Measurements from ENCODE around the gene IGHMBP2. TPM values are rescaled to one million over a fixed set of nuclear protein-coding genes. Genes with fewer than 3 reads are reported as not detected.

IGHMBP2 gene
- total RNA-seq, 1 experiment from 2014 or later, result 20.4 TPM

GRCh38 chr11:68927280-68928135 lies 23.8 kb downstream of the IGHMBP2 start:
- DNase-seq (ENCODE audit: low spot score), result no peak

- no peak for DNase-seq (ENCODE audit: low spot score)
Observed at GRCh38 chr11:68928136-68928880, 24.6 kb downstream of the IGHMBP2 start.

GRCh38 chr11:68929135-68929534 lies 25.4 kb downstream of the IGHMBP2 start:
- no peak for DNase-seq (ENCODE audit: low spot score)

GRCh38 chr11:68929706-68930570 lies 26.2 kb downstream of the IGHMBP2 start:
- DNase-seq (ENCODE audit: low spot score), result no peak

GRCh38 chr11:68930991-68931855 lies 27.5 kb downstream of the IGHMBP2 start:
- no peak for DNase-seq (ENCODE audit: low spot score)

GRCh38 chr11:68931911-68932310 lies 28.2 kb downstream of the IGHMBP2 start:
- no peak for DNase-seq (ENCODE audit: low spot score)

- DNase-seq (ENCODE audit: low spot score), result no peak
Observed at GRCh38 chr11:68932358-68932757, 28.7 kb downstream of the IGHMBP2 start.

GRCh38 chr11:68932933-68933577 lies 29.4 kb downstream of the IGHMBP2 start:
- DNase-seq (ENCODE audit: low spot score), result no peak

- no peak for DNase-seq (ENCODE audit: low spot score)
Observed at GRCh38 chr11:68933605-68934320, 30.1 kb downstream of the IGHMBP2 start.

GRCh38 chr11:68934321-68934645 lies 30.6 kb downstream of the IGHMBP2 start:
- no peak for DNase-seq (ENCODE audit: low spot score)

- no peak for DNase-seq (ENCODE audit: low spot score)
Observed at GRCh38 chr11:68934666-68935065, 31.0 kb downstream of the IGHMBP2 start.

GRCh38 chr11:68935066-68935465 lies 31.4 kb downstream of the IGHMBP2 start:
- no peak for DNase-seq (ENCODE audit: low spot score)

- no peak for DNase-seq (ENCODE audit: low spot score)
Observed at GRCh38 chr11:68935516-68936357, 32.0 kb downstream of the IGHMBP2 start.

- no peak for DNase-seq (ENCODE audit: low spot score)
Observed at GRCh38 chr11:68936358-68936636, 32.6 kb downstream of the IGHMBP2 start.

- no peak for DNase-seq (ENCODE audit: low spot score)
Observed at GRCh38 chr11:68936676-68937620, 33.3 kb downstream of the IGHMBP2 start.

- no peak for DNase-seq (ENCODE audit: low spot score)
Observed at GRCh38 chr11:68938088-68938487, 34.4 kb downstream of the IGHMBP2 start.

GRCh38 chr11:68938816-68939582 lies 35.3 kb downstream of the IGHMBP2 start:
- no peak for DNase-seq (ENCODE audit: low spot score)
